Neutrophil (primary cell): ENCODE data around the gene EFCAB13.

Experiments used
- H3K27ac ChIP-seq: fragments of 200-600 bp; sonication (generic); 2 replicates; pipeline ENCODE4 v1.5.1; 2016; ENCODE audit warnings: mild to moderate bottlenecking, moderate library complexity
- H3K27me3 ChIP-seq: fragments of 200-600 bp; sonication (generic); 2 replicates; pipeline ENCODE4 v1.6.0; 2016; ENCODE audit warnings: mild to moderate bottlenecking
- H3K36me3 ChIP-seq: fragments of 200-600 bp; sonication (generic); 2 replicates; pipeline ENCODE4 v1.5.1; 2017
- H3K4me1 ChIP-seq, 2 experiments: fragments of 200-600 bp in 1 of 2; sonication (generic) in 1 of 2; 1 replicate in 1 of 2; 2 replicates in 1 of 2; pipeline versions ENCODE4 v1.5.1 to v1.6.1; 2013 to 2016; ENCODE audit warnings: low read depth in 1 of 2, low read length in 1 of 2, mild to moderate bottlenecking in 1 of 2, moderate library complexity in 1 of 2; ENCODE audit not compliant: control insufficient read depth in 1 of 2, insufficient read depth in 1 of 2
- H3K4me3 ChIP-seq, 2 experiments: fragments of 200-600 bp in 1 of 2; sonication (generic) in 1 of 2; 1 replicate in 1 of 2; 2 replicates in 1 of 2; pipeline ENCODE4 v1.5.1; 2013 to 2016; ENCODE audit warnings: low read depth in 1 of 2, low read length in 1 of 2, mild to moderate bottlenecking in 1 of 2, moderate library complexity in 1 of 2
- H3K9me3 ChIP-seq: fragments of 200-600 bp; sonication (generic); 2 replicates; pipeline ENCODE4 v1.5.1; 2016
- CTCF ChIP-seq: fragments of 200-600 bp; sonication (generic); IDR thresholded peaks from 2 replicates; pipeline ENCODE4 v1.5.1; 2016; ENCODE audit warnings: antibody characterized with exemption

The EFCAB13 gene

GRCh38 chr17:47311420-47311819 lies 12.3 kb upstream of the EFCAB13 start:
- Histone ChIP-seq H3K4me1 (no peaks in the 10 kb centered on the region), H3K27me3 (no peaks in the 10 kb centered on the region), H3K4me3 (no peak overlapping the region), H3K36me3 (no peaks in the 10 kb centered on the region), H3K9me3 (no peaks in the 10 kb centered on the region), H3K27ac (no peak overlapping the region)
- no peak for TF ChIP-seq CTCF

- H3K27me3 ChIP-seq = no peaks in the 10 kb centered on the region
- H3K4me1 ChIP-seq = no peaks in the 10 kb centered on the region
- H3K36me3 ChIP-seq = no peaks in the 10 kb centered on the region
- H3K4me3 ChIP-seq = no peak overlapping the region
- H3K9me3 ChIP-seq = no peaks in the 10 kb centered on the region
- no peak for TF ChIP-seq CTCF
- H3K27ac ChIP-seq = no peak overlapping the region
Measured at GRCh38 chr17:47315451-47316266, 8.1 kb upstream of the EFCAB13 start.

- TF ChIP-seq CTCF = no peak
- H3K4me1 ChIP-seq = no peaks in the 10 kb centered on the region
- no peak overlapping the region for H3K27ac ChIP-seq
- no peaks in the 10 kb centered on the region for H3K36me3 ChIP-seq
- no peaks in the 10 kb centered on the region for H3K9me3 ChIP-seq
- peaks cover under 1% of the 10 kb centered on the region for H3K27me3 ChIP-seq
- no peak overlapping the region for H3K4me3 ChIP-seq
Measured at GRCh38 chr17:47316311-47316710, 7.4 kb upstream of the EFCAB13 start.

DNA sequence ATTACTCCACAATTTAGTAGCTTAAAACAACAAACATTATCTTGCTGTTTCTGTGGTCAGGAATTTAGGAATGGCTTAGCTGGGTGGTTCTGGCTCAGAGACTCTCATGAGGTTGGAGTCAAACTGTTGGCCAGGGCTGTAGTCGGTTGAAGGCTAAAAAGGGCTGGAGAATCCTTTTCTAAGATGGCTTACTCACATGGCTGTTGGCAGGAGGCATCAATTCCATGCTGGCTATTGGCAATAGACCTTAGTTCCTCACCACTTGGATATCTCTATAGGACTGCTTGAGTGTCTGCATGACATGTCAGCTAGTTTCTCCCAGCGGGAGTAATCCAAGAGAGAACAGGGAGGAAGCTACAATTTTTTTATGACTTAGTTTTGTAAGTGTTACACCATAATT lies 6.6 kb upstream of the EFCAB13 start:
- TF ChIP-seq CTCF = no peak
- H3K27me3 ChIP-seq = peaks cover 9% of the 10 kb centered on the region
- no peaks in the 10 kb centered on the region for H3K4me1 ChIP-seq
- H3K27ac ChIP-seq = no peak overlapping the region
- H3K36me3 ChIP-seq = no peaks in the 10 kb centered on the region
- H3K4me3 ChIP-seq = no peak overlapping the region
- no peaks in the 10 kb centered on the region for H3K9me3 ChIP-seq

DNA sequence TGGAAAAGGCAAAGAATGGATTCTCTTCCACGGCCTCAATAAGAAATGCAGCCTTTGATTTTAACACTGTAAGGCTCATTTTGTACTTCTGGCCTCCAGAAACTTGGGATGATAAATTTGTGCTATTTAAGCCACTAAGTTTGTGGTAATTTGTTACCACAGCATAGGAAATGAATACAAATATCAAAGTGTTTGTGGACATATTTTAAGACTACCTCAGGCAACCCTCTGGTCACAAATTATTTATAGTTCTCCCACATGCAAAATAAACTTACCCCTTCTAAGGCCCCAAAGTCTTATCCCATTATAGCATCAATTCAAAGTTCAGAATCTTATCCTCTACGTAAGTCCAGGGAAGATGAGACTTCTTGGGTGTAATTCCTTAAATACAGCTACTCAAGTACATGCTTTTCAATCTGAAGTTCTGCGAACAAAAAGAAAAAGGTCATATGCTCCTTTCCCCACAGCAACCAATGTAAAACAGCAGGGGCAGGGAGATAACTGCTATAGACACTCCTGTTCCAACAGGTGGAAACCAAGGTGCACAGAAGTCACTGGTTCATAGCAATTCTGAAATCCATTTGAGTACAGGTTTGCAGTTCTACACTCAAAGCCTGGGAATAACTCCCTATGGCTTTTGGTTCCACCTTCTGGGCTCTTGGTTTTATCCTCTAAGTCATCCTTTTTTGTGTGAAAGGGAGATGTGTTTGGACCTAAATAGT lies 5.4 kb upstream of the EFCAB13 start:
- no peak for TF ChIP-seq CTCF
- Histone ChIP-seq H3K4me3 (no peak overlapping the region), H3K27ac (no peak overlapping the region), H3K27me3 (peaks cover 21% of the 10 kb centered on the region), H3K4me1 (peaks cover 3% of the 10 kb centered on the region in 2 experiments), H3K9me3 (no peaks in the 10 kb centered on the region), H3K36me3 (no peaks in the 10 kb centered on the region)
